Measurements from ENCODE around the gene PRAC1. TPM values are rescaled to one million over a fixed set of nuclear protein-coding genes. Genes with fewer than 3 reads are reported as not detected.

Gene PRAC1
- total RNA-seq, 1 donor from 2014 or later = not detected

DNA sequence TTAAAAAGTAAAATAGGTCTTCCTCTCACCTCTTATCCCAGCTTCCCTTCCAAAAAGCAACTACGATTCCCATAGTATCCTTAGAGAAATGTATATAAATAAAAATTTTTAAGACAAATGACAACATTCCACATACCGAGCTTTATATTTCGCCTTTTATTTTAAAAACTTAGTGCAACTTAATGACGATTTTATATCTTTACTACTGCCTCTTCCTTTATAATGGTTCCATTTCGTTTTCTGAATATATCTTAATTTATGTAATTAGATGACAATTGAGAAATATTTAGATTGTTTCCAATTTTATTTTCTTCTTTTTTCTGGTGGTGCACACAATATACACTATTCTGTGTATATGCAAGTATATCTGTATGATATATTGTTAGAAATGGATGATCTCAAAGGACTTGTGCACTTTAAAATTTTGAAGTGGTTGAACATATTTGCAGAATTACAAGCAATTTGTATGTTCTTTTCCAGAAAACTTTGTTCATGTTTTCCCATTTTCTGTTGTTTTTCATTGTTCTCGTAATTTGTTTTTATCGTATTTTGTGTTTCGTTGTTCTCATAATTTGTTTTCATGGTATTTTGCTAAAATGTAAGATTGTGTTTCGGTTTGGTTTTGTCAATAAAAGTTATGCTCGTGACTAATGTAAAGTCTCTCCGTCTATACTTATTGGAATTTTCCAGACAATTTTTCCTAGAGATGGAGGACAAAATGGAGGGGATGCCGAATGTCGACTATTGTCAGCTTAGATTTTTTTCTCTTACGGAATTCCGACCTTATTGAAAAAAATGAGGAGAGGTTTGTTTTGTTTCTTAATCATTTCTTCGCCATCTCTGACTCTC is 26.6 kb upstream of the PRAC1 start:
- no peak overlapping the region for H3K4me3 ChIP-seq (ENCODE audit: low read depth, low read length)
- TF ChIP-seq CTCF (IDR thresholded peaks at IDR 0.05; ENCODE audit: insufficient read depth, low read length, poor library complexity, severe bottlenecking) = no peak
- H3K36me3 ChIP-seq (ENCODE audit: control insufficient read depth, insufficient read depth, low read length) = no peaks in the 10 kb centered on the region
- DNase-seq (ENCODE audit: low read depth) = no peak
- H3K27me3 ChIP-seq (ENCODE audit: control insufficient read depth, insufficient read depth, low read length) = peaks cover 93% of the 10 kb centered on the region

DNA sequence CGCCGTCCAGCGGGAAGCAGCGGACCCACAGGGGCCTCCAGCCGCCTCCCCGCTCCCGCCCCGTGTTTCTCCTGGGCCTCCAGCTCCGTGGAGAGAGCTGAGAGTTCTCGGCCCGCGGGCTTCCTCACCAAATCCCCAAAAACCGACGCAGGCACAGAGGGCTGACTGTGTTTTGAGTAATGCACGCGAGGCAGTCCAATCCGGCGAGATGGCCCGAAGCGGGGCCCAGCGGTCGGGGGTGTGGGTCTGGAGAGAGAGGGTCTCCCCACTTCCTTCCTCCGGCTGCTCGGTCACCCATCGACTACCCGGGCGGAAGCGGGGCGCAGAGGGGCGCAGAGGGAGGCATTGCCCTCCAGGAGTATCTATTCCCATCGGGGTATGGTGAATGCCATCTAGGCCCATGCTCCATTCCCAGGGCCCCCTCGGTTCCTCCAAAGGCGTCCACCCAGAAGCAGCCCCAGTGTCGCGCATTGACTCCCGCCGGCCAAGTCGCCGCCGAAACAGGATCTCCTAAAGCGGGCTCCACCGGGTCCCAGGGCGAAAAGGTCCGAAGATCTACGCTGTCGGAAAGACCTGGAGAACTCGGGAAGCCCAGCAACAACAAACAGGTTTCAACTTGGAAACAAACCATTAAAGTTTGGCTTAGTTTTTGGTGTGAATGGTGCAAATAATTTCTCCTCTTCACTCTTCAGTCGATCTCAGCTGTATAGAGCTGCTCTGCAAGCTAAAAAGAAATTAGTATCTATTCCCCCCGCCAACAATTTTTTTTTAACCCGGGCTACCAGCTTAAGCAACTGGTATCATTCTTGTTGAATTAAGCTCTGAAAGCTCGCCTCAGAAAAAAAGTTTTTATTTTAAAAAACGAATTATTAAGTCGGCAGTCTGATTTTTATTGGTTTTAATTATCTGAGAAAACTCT is 25.4 kb upstream of the PRAC1 start:
- H3K4me3 ChIP-seq (ENCODE audit: low read depth, low read length) = no peak overlapping the region
- no peak for DNase-seq (ENCODE audit: low read depth)

DNA sequence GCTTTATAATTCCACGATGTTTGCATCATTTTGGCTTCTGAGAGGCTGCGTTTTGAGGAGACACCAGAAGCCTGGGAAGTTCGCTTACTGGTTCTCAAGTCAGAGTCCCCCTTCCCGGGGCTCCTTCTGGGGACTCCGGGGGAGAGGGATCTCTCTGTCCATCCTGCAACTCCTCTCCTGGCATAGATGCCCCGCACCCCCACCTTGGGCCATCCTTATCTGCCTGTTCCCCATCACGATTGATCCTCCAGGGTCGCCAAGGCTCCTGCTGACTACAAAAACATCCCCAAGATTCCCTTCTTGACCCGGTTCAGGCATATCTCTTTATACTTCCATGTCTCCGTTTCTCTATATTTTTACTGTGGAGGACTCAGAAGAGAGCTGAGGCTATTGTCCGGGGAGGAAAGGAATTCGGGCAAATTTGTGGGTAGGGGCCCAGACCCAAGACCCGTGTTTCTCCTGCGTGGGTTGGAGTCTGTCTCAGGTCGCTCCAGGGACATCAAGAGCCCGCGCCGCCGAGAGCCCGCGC is 24.7 kb upstream of the PRAC1 start:
- peaks cover 92% of the 10 kb centered on the region for H3K27me3 ChIP-seq (ENCODE audit: control insufficient read depth, insufficient read depth, low read length)
- no peak overlapping the region for H3K4me3 ChIP-seq (ENCODE audit: low read depth, low read length)
- DNase-seq (ENCODE audit: low read depth) = no peak
- no peaks in the 10 kb centered on the region for H3K36me3 ChIP-seq (ENCODE audit: control insufficient read depth, insufficient read depth, low read length)
- TF ChIP-seq CTCF (IDR thresholded peaks at IDR 0.05; ENCODE audit: insufficient read depth, low read length, poor library complexity, severe bottlenecking) = no peak

More for the DNA sequence above, 25.4 kb upstream of the PRAC1 start:
- TF ChIP-seq CTCF (IDR thresholded peaks at IDR 0.05; ENCODE audit: insufficient read depth, low read length, poor library complexity, severe bottlenecking) = no peak
- H3K36me3 ChIP-seq (ENCODE audit: control insufficient read depth, insufficient read depth, low read length) = no peaks in the 10 kb centered on the region
- H3K27me3 ChIP-seq (ENCODE audit: control insufficient read depth, insufficient read depth, low read length) = peaks cover 93% of the 10 kb centered on the region

GRCh38 chr17:48745381-48746275 is 23.3 kb upstream of the PRAC1 start:
- Histone ChIP-seq H3K36me3 (ENCODE audit: control insufficient read depth, insufficient read depth, low read length) (no peaks in the 10 kb centered on the region), H3K27me3 (ENCODE audit: control insufficient read depth, insufficient read depth, low read length) (peaks cover 89% of the 10 kb centered on the region), H3K4me3 (ENCODE audit: low read depth, low read length) (no peak overlapping the region)
- TF ChIP-seq CTCF (IDR thresholded peaks at IDR 0.05; ENCODE audit: insufficient read depth, low read length, poor library complexity, severe bottlenecking) = no peak
- no peak for DNase-seq (ENCODE audit: low read depth)

DNA sequence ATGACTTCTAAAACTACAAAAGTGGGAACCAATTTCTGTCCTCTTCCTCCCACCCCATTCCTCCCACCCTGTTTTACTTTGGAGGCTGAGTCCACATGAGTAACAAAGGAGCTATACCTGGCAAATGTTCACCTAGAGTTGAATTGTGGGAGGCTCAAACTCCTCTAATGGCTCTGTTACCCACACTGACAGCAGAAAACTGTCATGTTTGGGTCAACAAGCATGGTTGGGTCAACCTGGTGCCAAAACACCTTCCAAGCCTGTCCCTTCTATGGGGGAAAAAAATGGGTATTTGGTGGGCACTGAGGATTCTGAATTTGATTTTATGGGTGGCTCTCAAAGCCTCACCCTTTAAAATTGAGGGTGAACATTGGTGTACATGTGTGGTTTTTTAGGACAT is 18.2 kb upstream of the PRAC1 start:
- H3K36me3 ChIP-seq (ENCODE audit: control insufficient read depth, insufficient read depth, low read length) = no peaks in the 10 kb centered on the region
- H3K4me3 ChIP-seq (ENCODE audit: low read depth, low read length) = no peak overlapping the region
- H3K27me3 ChIP-seq (ENCODE audit: control insufficient read depth, insufficient read depth, low read length) = peaks cover 90% of the 10 kb centered on the region
- TF ChIP-seq CTCF (IDR thresholded peaks at IDR 0.05; ENCODE audit: insufficient read depth, low read length, poor library complexity, severe bottlenecking) = no peak
- DNase-seq (ENCODE audit: low read depth) = no peak
